Fibroblast of villous mesenchyme (primary cell): ENCODE measurements around the gene TMEM45A. TPM values are rescaled to one million over a fixed set of nuclear protein-coding genes. Genes with fewer than 3 reads are reported as not detected.
"Not testable (repeated sequence)": the region's sequence is repeated elsewhere in the genome, so short reads cannot be mapped to it uniquely, and the experiment has no call there.

Source experiments
- DNase-seq: peaks from one replicate; pipeline ENCODE4 v3.0.0-alpha.2; 2010; ENCODE audit warnings: low read depth
- H3K4me3 ChIP-seq: 2 replicates; pipeline ENCODE4 v1.5.1; 2011; ENCODE audit warnings: low read depth, mild to moderate bottlenecking, low read length
- CTCF ChIP-seq: IDR thresholded peaks from 2 replicates; pipeline ENCODE4 v1.5.1; 2012; ENCODE audit warnings: low read depth, mild to moderate bottlenecking, low read length; ENCODE audit not compliant: insufficient read depth
- total RNA-seq: library from RNA; depleted of rRNA; stranded (reverse); fragments of >200 nt; gene quantifications from 2 replicates; pipeline ENCODE4 v1.2.3, GENCODE V29; 2012

TMEM45A gene
- total RNA-seq, 1 donor, result 53.1 TPM

DNA sequence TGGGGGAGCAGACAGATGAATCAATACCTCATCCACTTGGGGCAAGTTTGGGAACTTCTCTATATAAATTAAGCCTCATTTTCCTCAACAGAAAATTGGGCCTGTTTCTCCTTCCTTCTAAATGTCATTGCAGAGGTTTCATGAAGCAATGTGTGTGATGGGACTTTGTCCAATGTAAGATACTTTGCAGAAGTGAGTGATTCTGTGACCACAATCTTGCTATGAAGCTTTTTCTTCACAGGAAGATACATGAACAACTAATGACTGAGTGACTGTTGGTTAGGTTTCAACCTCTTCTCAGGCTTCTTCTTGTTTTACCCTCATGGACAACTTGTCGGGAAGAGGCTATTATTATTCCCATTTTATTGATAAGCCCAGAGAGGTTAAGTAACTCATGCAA is 11.0 kb downstream of the TMEM45A start:
- no peak for TF ChIP-seq CTCF
- H3K4me3 ChIP-seq, result no peak overlapping the region
- no peak for DNase-seq

- TF ChIP-seq CTCF, result no peak
- peak; percentile 9 for DNase-seq
Measured at GRCh38 chr3:100506355-100506754, 13.9 kb downstream of the TMEM45A start.

DNA sequence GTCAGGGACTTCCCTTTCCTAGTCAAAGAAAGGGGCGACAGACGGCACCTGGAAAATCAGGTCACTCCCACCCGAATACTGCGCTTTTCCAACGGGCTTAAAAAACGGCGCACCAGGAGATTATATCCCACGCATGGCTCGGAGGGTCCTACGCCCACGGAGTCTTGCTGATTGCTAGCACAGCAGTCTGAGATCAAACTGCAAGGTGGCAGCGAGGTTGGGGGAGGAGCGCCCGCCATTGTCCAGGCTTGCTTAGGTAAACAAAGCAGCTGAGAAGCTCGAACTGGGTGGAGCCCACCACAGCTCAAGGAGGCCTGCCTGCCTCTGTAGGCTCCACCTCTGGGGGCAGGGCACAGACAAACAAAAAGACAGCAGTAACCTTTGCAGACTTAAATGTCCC is 17.4 kb downstream of the TMEM45A start:
- not testable (repeated sequence) for DNase-seq, H3K4me3 ChIP-seq

More at GRCh38 chr3:100506355-100506754, 13.9 kb downstream of the TMEM45A start:
- H3K4me3 ChIP-seq, result no peak overlapping the region

GRCh38 chr3:100516232-100516631 is 23.8 kb downstream of the TMEM45A start:
- H3K4me3 ChIP-seq, result no peak overlapping the region
- no peak for TF ChIP-seq CTCF
- no peak for DNase-seq

DNA sequence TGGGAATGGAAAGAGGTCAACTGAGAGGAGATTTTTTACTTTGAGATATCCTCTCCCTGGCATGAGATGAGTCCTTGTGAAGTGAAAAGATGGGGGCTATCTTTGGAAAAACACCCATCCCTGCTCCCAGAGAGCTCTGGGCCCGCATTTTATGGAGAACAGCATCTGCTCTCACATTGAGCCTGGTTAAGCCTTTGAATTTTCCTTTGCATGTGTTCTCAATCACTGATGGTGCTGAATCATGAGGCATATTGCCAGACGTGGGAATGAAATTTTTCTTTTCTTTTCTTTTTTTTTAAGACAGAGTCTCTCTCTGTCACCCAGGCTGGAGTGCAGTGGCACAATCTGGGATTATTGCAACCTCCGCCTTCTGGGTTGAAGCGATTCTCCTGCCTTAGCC is 24.4 kb downstream of the TMEM45A start:
- no peak overlapping the region for H3K4me3 ChIP-seq
- DNase-seq, result peak; percentile 40
- no peak for TF ChIP-seq CTCF

DNA sequence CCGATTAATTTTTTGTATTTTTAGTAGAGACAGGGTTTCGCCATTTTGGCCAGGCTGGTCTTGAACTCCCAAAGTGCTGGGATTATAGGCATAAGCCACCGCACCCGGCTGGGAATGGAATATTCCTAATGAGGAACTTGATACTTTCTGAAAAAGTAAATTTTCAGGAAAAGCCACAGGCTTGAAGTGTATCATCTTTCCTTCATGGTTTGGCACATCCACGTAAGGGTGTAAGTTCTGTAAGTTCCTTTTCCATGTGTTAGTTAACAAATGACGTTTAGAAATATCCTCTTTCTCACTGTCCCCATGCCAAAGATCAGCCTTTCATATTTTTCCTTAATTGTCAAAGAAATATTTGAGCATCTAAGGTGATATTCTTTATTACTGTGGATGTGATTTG is 24.9 kb downstream of the TMEM45A start:
- TF ChIP-seq CTCF, result no peak
- H3K4me3 ChIP-seq, result no peak overlapping the region
- DNase-seq, result no peak

DNA sequence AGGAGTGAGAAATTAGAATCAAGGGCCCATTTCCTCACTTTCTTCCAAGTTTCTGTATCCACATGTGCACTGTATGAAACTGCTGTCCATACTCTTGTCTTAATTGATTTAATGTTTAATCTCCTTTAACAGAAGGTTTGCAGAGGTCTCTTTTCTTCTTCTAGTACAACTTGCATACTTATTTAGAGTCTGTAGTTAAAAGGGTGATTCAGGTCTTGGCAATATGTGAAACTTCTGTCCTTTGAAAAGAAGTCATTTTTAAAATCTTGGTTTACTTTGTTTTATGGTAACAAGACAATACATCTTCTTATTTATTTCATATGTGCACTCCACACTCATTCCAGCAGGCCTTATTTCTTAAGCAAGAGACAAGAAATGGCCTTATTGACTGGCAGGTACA is 25.8 kb downstream of the TMEM45A start:
- no peak overlapping the region for H3K4me3 ChIP-seq
- DNase-seq, result no peak
- TF ChIP-seq CTCF, result no peak

GRCh38 chr3:100518983-100519382 is 26.6 kb downstream of the TMEM45A start:
- peak; percentile 51 for DNase-seq
- no peak for TF ChIP-seq CTCF
- H3K4me3 ChIP-seq, result no peak overlapping the region
